GM18517 (cell line): ENCODE results near the gene EFNB2.
A peak's percentile ranks its signal among the peaks of the same experiment; 100 is the strongest.

Experiments
- ATAC-seq: cut with Tn5 transposase; IDR thresholded peaks from one replicate; pipeline ENCODE4 v1.9.1; 2021; ENCODE audit warnings: mild to moderate bottlenecking, moderate library complexity; ENCODE audit not compliant: unreplicated experiment

EFNB2 gene

DNA sequence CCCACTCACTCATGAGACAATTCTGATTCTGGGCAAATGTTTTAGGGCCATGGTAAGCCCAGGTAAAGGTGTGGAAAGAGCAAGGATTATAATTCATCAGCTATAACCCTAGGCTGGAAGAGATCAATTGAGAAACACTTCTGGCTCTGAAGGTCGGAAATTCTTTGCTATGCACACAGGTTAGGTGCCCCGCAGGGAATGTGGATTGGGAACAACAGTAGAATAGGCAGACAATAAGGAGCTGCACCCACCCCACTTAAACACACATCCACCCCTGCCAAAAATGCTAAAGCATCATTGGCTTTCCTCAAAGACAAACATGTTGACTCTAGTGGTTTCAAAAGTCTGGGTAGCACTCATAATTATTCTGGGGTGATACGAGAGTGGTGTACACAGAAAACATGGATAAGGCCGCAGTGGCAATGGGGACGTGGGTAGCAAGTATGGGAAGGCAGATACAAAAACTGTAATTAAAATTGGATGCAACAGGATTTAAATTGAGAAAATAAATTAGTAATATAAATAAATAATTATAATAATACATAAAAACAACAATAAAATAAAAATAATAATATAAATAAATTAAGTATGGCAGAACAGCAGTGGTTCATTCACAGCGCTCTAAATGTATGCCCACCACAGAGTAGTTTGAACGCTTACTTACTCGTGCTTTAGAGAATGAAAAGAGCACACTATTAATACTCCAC is 8.6 kb downstream of the EFNB2 start:
- no peak for ATAC-seq

DNA sequence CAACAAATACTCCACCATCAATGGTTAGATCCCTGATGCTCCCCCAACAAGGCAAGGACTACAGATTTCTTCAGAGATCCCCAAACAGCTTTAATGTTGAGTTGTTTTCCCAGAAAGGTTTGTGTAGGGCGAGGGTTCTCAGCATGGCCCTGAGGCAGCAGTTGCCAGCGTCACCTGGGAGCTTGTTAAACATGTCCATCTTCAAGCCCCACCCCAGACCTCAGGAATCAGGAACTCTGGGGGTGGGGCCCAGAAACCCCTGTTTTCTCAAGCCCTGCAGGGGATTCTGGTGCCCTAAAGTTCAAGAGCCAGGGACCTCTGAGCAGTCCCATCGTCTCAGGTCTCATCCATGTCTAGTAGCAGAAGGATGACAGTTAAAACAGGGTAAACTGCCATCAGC is 9.6 kb downstream of the EFNB2 start:
- ATAC-seq = no peak

DNA sequence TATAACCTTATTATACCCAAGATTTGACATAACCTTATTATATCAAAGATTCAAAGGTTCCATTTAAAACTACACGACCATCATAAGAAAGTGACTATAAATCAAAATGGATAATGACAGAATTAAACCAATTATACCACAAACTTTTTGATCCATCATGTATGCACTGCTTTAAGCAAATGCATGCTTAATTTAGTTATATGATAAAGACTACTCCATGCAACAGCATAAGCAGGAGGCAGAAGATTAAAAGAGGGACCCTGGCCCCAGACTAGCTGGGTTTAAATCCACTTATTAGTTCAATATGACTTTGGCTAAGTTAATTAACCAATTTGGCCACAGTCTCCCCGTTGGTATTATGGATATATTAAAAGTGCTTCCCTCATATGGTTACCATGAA is 11.4 kb downstream of the EFNB2 start:
- no peak for ATAC-seq

DNA sequence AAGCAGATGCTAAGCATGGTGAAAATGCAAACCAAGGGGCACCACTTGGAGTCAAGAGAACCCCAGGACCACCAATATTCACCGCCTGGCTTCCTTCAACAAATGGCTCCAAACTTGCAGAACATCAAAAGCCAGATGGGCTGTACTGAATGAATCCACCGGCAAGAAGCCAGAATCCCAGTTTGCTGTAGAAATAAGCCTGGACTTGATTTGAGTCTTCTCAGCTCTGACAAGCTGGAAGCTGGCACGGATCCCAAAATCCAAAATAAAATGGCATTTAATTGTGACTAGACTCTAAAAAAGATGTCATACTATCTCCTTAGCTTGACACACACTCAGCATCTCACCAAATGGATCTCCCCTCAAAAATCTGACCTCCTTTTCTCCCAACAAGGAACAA is 11.9 kb downstream of the EFNB2 start:
- no peak for ATAC-seq

DNA sequence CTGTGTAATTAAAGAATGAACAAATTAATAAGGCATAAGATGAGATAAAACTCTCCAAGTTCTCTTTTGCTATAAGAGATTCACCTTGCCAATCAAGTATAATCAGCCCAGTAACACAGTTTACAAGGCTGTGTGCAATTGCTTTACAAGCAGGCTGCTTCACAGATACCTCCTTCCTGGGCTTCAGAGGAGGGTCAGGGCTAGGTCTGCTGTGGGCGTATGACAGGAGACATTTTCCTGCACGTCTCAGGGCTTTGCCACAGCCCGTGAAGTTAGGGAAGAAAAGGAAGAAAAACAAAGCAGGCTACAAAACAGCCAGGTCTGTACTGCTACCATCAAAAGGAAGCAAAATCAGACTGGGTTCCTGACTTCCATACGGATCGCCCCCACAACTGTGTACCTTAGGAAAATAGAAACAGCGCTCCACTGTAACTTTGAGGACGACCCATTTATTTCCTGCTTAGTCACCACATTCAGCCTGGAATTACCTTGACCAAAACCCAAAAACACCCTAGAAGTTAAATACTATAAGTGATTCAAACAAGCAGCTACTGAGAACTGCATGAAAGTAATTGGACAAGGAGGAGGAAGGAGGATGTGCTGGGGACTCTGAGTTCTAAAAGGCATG is 12.4 kb downstream of the EFNB2 start:
- no peak for ATAC-seq

DNA sequence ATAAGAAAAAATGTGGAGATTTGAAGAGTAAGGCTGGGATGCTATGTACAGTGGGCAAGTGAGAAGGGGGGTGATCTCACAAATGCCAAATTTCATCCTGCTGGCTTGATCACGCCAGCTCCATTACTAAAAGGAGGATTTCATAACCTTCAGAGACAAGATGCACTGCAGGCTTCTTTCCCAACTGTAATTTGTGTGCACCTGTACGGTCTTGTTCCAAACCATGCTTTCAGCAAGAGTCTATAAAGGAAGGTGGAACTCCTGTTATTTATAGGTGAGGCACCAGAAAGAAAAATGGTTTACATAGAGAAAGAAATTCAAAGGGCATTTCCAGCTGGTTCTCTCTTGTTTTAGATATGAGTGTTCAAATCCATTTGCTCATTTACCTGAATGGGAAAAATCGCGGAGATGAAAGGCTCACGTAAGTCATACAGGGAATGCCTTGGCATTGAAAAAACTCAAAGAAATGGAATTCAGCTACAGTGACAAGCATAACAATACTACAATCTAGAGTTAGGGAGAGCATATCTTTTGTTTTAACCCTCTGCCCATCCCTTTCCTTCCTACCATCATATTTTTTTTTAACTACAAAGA is 13.3 kb downstream of the EFNB2 start:
- no peak for ATAC-seq

DNA sequence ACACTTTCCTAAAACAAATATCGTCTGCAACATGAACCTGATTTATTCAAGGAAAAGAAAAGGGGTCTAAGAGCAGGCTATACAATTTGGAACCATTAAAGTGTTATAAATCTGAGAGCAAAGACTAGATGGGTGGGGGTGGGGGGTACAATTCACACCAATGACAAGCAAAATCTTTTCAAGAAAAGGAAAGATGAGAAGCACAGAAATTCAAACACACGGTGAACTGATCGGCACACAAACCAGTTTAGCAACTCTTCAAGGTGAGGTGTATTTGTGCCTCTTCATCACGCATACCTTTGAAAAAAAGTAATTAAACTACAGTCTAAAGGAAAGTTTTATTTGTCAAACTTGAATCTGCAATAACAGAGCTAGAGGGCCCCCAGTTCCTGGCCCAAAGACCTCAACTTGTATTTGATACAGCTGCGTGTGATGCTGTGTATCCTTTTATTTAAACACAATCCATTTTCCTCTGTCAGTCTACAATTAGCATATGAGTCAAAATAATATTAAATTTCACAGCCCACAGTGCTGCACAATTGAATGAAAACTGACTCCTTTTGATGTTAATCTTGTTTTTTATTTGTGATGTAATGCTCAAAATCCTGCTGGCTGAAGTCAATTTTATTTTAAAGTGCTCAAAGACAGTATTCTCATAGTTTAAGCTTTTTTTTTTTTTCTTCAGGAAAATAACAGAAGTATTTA is 14.2 kb downstream of the EFNB2 start:
- no peak for ATAC-seq

DNA sequence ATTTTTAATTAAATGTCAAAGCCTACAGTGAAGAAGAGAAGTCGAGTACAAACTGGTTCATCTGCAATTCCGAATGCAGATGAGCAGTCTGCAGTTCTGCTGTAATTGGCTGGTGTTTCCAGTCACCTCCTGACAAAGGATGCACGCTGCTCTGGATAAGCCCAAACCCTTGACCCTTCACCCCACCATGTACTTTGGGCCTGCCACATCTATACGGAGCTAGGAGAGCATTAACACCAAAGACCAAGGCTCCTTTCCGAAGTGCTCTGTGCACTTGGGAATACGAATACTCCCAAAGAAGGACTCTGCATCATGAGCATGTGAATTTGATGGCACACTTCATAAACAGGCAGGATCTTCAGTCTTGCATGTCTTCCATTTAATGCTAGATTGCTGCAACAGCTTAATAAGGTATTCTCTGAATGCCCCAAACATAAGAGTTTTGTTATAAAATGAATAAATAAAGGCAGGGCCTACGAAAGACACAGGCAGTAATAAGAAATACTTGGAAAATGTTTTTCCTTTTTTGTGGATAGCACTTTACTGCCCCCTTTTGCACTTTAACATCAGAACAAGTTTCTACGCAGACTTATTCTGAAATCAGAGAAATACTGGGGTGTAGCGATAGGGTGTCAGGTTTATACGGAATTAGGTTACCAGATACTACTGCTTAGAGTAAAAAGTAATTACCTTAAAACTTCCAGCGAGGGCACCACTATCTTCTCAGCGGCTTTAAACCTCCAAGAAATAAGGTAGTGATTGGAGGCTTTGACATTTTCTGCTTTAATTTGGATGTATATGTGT is 15.0 kb downstream of the EFNB2 start:
- no peak for ATAC-seq

DNA sequence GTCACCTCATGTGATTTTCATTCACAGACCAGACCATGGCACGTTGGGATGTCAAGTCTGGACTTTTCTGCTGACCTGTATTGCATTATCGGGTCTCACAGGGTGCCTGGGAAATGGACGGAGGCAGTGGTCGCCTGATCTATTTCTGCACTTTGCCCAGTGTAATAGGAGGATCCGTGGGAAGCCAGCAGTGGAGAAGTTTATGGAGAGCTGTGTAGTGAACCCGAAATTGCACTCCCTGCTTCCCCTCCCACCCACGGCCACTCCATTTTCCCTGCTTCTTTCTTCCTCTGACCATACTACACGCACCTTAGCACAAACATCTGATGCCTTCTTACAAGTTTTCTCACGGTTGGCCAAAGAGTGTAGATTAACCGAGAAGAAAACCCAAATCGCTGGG is 16.9 kb downstream of the EFNB2 start:
- no peak for ATAC-seq

DNA sequence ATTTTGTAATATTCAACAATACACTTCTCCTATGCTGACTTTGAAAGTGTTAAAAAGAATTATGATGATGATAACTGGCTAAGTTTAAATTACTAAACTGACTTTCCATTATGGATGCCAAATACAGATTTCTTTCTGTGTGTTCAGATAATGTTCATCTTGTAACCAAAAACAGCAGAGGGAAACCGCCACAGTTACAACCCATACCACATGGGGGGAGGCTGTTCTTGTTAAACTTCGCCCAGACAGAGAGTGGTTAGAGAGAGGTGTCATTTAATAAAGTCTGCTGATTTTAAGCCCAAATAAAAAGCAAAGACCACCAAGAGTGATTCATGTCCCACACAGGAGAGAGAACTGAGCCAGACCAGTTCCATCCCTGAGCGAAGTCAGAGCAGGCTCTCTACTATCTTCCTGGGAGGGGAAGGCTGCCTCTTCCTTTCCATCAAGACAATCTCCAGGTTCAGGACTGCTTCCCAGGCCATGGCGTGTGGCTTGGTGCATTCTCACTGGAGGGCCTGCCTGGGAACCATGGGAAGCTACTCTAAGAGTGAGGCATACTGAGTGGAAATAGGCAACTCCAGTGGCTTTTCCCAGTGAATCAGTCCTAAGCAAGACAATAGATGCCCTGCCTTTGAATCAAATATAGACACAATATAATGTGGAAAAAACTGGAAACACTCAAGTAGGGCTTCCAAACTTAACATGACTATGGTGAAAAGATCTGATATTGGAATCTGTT is 18.2 kb downstream of the EFNB2 start:
- ATAC-seq = no peak

DNA sequence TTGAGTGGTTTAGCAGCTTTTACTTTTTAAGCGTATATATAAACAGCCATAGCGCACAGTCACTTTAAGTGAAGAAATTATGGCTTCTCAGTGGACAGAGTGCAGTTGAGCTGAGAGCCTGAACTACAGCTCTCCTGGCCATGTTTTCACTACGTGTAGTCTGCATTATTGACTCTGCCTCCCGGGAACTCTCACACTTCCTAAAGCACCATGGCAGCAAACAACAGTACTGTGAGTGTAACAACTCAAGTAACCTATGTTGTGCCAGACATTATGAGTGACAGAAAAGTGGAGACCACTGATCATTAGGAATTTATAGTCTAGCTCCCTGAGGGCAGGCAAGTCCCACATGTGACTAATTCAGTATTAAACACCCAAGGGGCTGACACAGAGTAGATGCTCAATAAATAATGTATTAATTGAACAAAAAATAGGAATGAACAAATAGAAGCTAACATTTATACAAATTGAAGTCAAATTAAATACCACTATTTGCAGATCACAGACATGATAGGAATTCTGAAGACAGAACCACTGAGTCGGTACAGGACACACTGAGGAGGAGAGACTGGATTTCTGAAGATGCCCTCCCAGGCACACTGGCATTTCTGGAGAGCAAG is 19.7 kb downstream of the EFNB2 start:
- ATAC-seq = no peak

DNA sequence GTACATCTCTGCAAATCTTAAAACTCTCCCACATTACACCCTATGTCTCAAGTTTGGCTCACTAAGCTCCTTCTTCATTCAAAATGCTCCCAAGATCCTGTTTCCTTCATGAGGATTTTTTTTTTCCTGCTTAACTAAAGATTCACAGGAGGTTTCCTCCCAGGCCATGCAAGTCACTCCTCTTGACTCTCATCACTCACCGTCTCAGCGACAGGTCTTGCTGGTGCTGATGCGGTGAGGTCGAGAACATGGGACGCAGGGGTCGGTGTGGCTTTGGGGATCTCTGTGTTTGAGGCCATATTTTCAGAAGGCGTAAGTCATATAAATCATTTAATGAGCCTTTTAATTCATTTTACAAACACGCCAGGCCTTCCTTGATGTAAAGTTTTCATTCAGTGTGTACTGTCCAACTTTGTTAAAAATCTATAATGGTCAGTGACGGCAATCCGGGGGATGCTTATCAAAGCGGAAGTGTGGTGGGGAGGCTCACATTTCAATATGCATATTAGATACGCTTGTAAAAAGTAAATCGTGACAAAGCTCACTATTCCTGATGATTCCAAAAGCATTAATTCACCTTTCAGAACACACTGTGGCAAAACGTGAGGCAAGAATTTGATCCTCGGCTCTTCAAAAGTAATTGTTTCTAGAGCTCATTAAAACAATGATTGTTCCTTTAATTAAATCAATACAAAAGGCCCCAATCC is 20.4 kb downstream of the EFNB2 start:
- no peak for ATAC-seq

DNA sequence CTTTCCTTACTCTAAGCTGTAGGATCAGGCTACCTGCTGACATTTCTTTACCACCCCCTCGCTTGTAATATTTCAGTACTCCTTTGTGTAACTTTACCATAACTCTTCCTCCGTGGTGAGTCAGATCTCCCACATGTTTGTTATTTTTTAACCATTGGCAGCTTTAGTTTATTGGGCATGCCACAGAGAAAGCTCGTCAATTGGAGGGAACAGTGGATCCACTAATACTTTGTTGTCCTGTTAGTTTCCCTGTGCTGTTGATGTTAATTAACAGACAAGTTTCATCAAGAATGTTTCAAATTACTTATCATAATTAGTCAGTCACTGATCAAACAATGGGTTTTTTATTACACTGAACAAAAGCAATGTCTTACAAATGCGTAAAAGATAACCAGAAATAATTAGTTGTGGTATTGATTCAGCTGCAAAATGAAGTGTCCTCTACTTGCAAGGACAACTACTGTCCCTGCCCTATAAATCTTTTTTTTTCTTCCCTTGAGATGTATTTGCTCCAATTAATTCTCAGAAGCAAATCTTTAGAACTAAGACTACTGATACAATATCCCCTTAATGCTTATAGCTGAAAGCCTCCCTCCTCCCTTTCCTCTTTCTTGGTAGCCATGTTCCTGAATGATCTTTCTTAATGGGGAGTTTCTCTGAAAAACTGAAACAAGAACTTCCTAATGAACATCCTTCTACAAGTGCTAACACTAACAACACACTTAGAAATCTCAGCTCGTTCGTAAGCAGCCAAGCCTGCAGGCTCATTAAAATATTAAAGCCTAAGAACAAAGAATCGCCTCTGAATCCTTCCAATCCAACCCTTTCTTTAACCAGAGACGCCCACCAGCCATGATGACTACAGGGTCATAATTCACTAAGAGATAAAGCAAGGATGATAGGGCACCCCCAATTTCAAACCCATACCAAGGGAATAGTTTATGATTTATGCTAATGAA is 22.2 kb downstream of the EFNB2 start:
- no peak for ATAC-seq

DNA sequence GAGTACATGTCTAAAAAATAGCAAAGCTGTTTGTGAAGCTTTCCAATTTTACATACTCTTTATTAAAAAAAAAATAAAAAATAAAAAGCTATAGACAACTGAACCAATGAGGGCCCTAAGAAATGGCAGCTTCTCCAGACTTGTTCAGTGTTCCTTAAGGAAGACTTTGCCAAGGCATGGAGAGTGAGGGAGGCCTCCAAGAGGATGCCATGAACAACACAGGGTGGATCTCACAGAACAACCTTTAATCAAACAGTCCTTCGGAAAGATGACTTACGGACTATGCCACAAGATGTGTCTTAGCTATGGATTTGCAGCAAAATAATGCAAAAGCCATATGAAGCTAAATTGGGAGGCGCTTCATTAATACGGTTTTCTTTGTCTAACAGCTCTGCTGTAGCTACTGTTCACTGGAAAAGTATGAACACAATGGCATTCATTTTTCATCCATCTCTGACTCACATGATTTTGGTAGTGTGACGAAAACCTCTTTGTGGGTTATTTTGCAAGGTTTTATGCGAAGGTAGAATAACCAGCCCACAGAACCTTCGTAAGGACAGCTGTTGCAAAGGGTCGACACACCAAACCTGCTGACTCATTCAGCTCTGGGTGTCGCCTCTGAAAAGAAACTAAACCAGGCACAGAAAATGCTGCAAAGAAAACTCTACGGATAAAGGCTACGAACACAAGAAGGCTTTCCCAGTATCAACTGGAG is 27.7 kb downstream of the EFNB2 start:
- peak; percentile 79 for ATAC-seq

DNA sequence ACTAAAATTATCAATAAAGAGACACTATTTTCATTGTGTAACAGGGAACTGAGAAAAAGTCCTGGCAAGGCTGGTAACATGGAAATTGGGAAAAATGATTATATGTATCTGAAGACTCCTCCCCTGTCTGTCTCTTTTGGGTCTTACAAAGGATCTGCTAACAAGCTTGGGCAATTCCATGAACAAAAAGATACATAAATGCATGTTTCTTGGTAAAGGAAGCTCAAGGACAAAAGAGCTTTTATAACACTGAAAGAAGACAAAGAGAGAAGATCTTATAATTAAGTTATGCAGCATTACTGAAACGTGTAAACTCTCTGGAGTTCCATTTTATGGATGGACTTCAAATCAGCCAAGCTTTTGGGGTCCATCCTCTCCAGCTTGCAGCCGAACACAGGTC is 29.2 kb downstream of the EFNB2 start:
- ATAC-seq = no peak

DNA sequence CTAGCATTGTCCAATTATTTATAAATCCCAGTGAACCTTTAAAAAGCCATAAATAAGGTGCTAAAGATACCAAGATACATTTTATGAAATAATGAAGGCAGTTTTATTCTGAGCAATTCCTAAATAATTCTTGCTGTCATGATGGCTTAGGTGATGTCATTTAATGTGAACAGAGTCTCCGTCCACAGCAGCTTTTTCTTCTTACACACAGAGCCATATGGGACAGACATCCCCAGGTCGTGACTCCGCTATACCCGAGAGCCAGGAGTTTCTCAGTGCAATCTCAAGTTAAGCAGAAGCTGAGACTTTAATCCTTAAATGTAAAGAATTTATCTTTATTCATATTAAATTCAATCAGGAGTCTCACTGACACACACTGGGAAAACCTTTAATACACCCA is 29.7 kb downstream of the EFNB2 start:
- ATAC-seq = no peak

DNA sequence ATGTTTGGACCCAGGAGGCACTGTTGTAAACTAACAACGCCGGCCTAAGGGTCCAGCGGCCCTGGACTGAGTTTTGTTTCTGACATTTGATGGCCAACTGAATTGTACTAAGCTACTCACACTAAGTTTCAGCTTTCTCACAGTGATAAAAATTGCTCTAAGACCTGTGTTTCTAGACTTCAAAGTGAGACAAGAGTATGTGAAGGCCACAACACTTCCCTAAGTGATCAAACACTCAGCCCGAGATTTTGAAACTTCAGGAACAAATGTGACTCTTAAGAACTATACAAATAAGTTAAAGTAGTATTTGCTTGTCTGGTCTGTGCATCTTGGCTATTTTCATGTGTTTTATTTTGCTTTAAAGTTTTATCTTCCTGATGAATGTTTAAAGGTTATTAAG is 30.2 kb downstream of the EFNB2 start:
- no peak for ATAC-seq
